Subcutaneous abdominal adipose tissue (tissue), 5 donors: ENCODE results near the gene INHA.

Experiments
- H3K27ac ChIP-seq: one replicate; pipeline ENCODE4 v1.7.0; 2013; ENCODE audit warnings: low read depth, mild to moderate bottlenecking, inconsistent platforms, low read length, moderate library complexity
- H3K27me3 ChIP-seq, 5 donors: one replicate each; pipeline ENCODE4 v1.7.0; 2013; ENCODE audit warnings: low read length in 5 of 5, inconsistent platforms in 1 of 5; ENCODE audit not compliant: control insufficient read depth in 5 of 5, insufficient read depth in 4 of 5
- H3K36me3 ChIP-seq, 5 donors: one replicate each; pipeline ENCODE4 v1.7.0; 2013; ENCODE audit warnings: low read length in 5 of 5; ENCODE audit not compliant: control insufficient read depth in 5 of 5, insufficient read depth in 5 of 5
- H3K4me1 ChIP-seq, 5 donors: one replicate each; pipeline ENCODE4 v1.7.0; 2013; ENCODE audit warnings: low read length in 5 of 5, mild to moderate bottlenecking in 3 of 5, moderate library complexity in 1 of 5; ENCODE audit not compliant: control insufficient read depth in 5 of 5, insufficient read depth in 5 of 5
- H3K4me3 ChIP-seq, 5 donors: one replicate each; pipeline ENCODE4 v1.7.0; 2013; ENCODE audit warnings: low read length in 5 of 5, low read depth in 1 of 5
- H3K9ac ChIP-seq, 5 donors: one replicate each; pipeline ENCODE4 v1.7.0; 2013; ENCODE audit warnings: low read length in 5 of 5, mild to moderate bottlenecking in 4 of 5, moderate library complexity in 3 of 5
- H3K9me3 ChIP-seq, 5 donors: one replicate each; pipeline ENCODE4 v1.7.0; 2013; ENCODE audit warnings: low read length in 5 of 5; ENCODE audit not compliant: control insufficient read depth in 5 of 5
- donor health status: healthy.
- donor health status: healthy.
- donor health status: healthy.
- donor health status: healthy.
- donor health status: healthy.

Gene INHA

GRCh38 chr2:219571311-219572236 is 536 bp upstream of the INHA start, which contains the start of gene OBSL1:
OBSL1 (minus strand) TSS chr2:219571539; CDS start chr2:219571232, 307 bp downstream.
- H3K4me1 ChIP-seq: peaks cover 0 to 16% (median 11%) of the 10 kb centered on the region in 5 donors
- peaks cover 2 to 16% (median 14%) of the 10 kb centered on the region in 5 donors for H3K27me3 ChIP-seq
- H3K27ac ChIP-seq: no peak within 1 kb of the TSS
- no peaks in the 10 kb centered on the region for H3K9me3 ChIP-seq
- H3K36me3 ChIP-seq: peaks cover 0 to 12% (median 6%) of the 10 kb centered on the region in 5 donors
- peak within 1 kb of the TSS in 4 of 5 donors; percentile 62 to 79 (median 72) for H3K4me3 ChIP-seq
- H3K9ac ChIP-seq: peak within 1 kb of the TSS in 4 of 5 donors; percentile 34 to 62 (median 47)

GRCh38 chr2:219573166-219573565 is 1.1 kb downstream of the INHA start:
- H3K9me3 ChIP-seq: no peaks in the 10 kb centered on the region
- peaks cover 2 to 24% (median 22%) of the 10 kb centered on the region in 5 donors for H3K27me3 ChIP-seq
- H3K9ac ChIP-seq: no peak overlapping the region
- peaks cover 0 to 16% (median 11%) of the 10 kb centered on the region in 5 donors for H3K4me1 ChIP-seq
- no peaks in the 10 kb centered on the region for H3K36me3 ChIP-seq
- H3K4me3 ChIP-seq: no peak overlapping the region
- no peak overlapping the region for H3K27ac ChIP-seq

GRCh38 chr2:219574484-219575311 is 2.6 kb downstream of the INHA start:
- Histone ChIP-seq H3K4me3 (no peak overlapping the region), H3K36me3 (no peaks in the 10 kb centered on the region), H3K4me1 (peaks cover 0 to 25% (median 16%) of the 10 kb centered on the region in 5 donors), H3K27me3 (peaks cover 2 to 24% (median 22%) of the 10 kb centered on the region in 5 donors), H3K9ac (no peak overlapping the region), H3K9me3 (no peaks in the 10 kb centered on the region), H3K27ac (no peak overlapping the region)

- Histone ChIP-seq H3K36me3 (no peaks in the 10 kb centered on the region), H3K4me3 (no peak overlapping the region), H3K9ac (no peak overlapping the region), H3K27ac (no peak overlapping the region), H3K4me1 (peaks cover 0 to 17% (median 10%) of the 10 kb centered on the region in 5 donors), H3K27me3 (peaks cover 2 to 24% (median 22%) of the 10 kb centered on the region in 5 donors), H3K9me3 (no peaks in the 10 kb centered on the region)
These were observed 3.7 kb downstream of the INHA start for GRCh38 chr2:219575566-219576504.

- no peak overlapping the region for H3K4me3 ChIP-seq
- no peaks in the 10 kb centered on the region for H3K36me3 ChIP-seq
- H3K9me3 ChIP-seq: no peaks in the 10 kb centered on the region
- peaks cover 0 to 12% (median 7%) of the 10 kb centered on the region in 5 donors for H3K4me1 ChIP-seq
- peaks cover 2 to 24% (median 22%) of the 10 kb centered on the region in 5 donors for H3K27me3 ChIP-seq
- H3K27ac ChIP-seq: no peak overlapping the region
- no peak overlapping the region for H3K9ac ChIP-seq
These were observed 4.6 kb downstream of the INHA start for GRCh38 chr2:219576505-219577388.

- Histone ChIP-seq H3K4me3 (no peak overlapping the region), H3K27ac (no peak overlapping the region), H3K4me1 (peaks cover 0 to 10% (median 5%) of the 10 kb centered on the region in 5 donors), H3K27me3 (peaks cover 2 to 24% (median 22%) of the 10 kb centered on the region in 5 donors), H3K9me3 (no peaks in the 10 kb centered on the region), H3K36me3 (no peaks in the 10 kb centered on the region), H3K9ac (no peak overlapping the region)
These were observed 6.9 kb downstream of the INHA start for GRCh38 chr2:219578811-219579613.

GRCh38 chr2:219581346-219581745 is 9.2 kb downstream of the INHA start:
- Histone ChIP-seq H3K27me3 (peaks cover 0 to 15% (median 10%) of the 10 kb centered on the region in 5 donors), H3K4me1 (peaks cover 0 to 10% (median 5%) of the 10 kb centered on the region in 5 donors), H3K9ac (no peak overlapping the region), H3K9me3 (no peaks in the 10 kb centered on the region), H3K27ac (no peak overlapping the region), H3K36me3 (no peaks in the 10 kb centered on the region), H3K4me3 (no peak overlapping the region)

- Histone ChIP-seq H3K36me3 (no peaks in the 10 kb centered on the region), H3K27ac (no peak overlapping the region), H3K27me3 (peaks cover 0 to 6% (median 0%) of the 10 kb centered on the region in 5 donors), H3K9me3 (no peaks in the 10 kb centered on the region), H3K9ac (no peak overlapping the region), H3K4me3 (no peak overlapping the region), H3K4me1 (peaks cover 0 to 9% (median 0%) of the 10 kb centered on the region in 5 donors)
These were observed 19.0 kb downstream of the INHA start for GRCh38 chr2:219591091-219591490.
